Measurements from ENCODE around the gene EEF1AKMT3. TPM values are rescaled to one million over a fixed set of nuclear protein-coding genes. Genes with fewer than 3 reads are reported as not detected.

Gene EEF1AKMT3
- total and polyA plus RNA-seq, 9 of the 15 experiments (the other 6 are each of a cell fraction or from before 2014, with no cell fraction given): 4.1 to 17.2 (median 7.9) TPM

- TF ChIP-seq HINFP (tag; conservative IDR thresholded peaks at IDR 0.05; ENCODE audit: low read depth): no peak
- no peak for TF ChIP-seq BRCA1 (IDR thresholded peaks at IDR 0.05)
- no peak for TF ChIP-seq BRCA1 (CRISPR knock-in tag; IDR thresholded peaks at IDR 0.05)
- TF ChIP-seq, protein P1, sequence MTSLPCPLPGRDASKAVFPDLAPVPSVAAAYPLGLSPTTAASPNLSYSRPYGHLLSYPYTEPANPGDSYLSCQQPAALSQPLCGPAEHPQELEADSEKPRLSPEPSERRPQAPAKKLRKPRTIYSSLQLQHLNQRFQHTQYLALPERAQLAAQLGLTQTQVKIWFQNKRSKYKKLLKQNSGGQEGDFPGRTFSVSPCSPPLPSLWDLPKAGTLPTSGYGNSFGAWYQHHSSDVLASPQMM (CRISPR knock-in tag; IDR thresholded peaks at IDR 0.05): no peak
- TF ChIP-seq ZNF639 (CRISPR knock-in tag; conservative IDR thresholded peaks at IDR 0.05 in 1 of 2, IDR thresholded peaks at IDR 0.05 in 1 of 2): peak in 1 of 2 experiments; percentile 91; a peak in 2 of 4 replicates
- TF ChIP-seq WHSC1 (IDR thresholded peaks at IDR 0.05; ENCODE audit: low read length): no peak
- peak; percentile 89 for TF ChIP-seq POLR2AphosphoS5 (IDR thresholded peaks at IDR 0.05; ENCODE audit: control insufficient read depth, insufficient read depth, low read depth, low read length)
- no peak for TF ChIP-seq ZNF699 (CRISPR knock-in tag; IDR thresholded peaks at IDR 0.05; ENCODE audit: insufficient replicate concordance)
- no peak for TF ChIP-seq ZBTB34 (CRISPR knock-in tag; IDR thresholded peaks at IDR 0.05)
- TF ChIP-seq FOXK2 (conservative IDR thresholded peaks at IDR 0.05 in 1 of 2, IDR thresholded peaks at IDR 0.05 in 1 of 2; ENCODE audit: low read depth in 2 of 2): peak; percentile 97 to 99
- TF ChIP-seq CBFA2T2 (conservative IDR thresholded peaks at IDR 0.05): no peak
- TF ChIP-seq CREBBP (IDR thresholded peaks at IDR 0.05; ENCODE audit: low read depth, low read length): no peak
- peak; percentile 98 for TF ChIP-seq CREM (IDR thresholded peaks at IDR 0.05; ENCODE audit: low read depth)
- TF ChIP-seq, protein P2, sequence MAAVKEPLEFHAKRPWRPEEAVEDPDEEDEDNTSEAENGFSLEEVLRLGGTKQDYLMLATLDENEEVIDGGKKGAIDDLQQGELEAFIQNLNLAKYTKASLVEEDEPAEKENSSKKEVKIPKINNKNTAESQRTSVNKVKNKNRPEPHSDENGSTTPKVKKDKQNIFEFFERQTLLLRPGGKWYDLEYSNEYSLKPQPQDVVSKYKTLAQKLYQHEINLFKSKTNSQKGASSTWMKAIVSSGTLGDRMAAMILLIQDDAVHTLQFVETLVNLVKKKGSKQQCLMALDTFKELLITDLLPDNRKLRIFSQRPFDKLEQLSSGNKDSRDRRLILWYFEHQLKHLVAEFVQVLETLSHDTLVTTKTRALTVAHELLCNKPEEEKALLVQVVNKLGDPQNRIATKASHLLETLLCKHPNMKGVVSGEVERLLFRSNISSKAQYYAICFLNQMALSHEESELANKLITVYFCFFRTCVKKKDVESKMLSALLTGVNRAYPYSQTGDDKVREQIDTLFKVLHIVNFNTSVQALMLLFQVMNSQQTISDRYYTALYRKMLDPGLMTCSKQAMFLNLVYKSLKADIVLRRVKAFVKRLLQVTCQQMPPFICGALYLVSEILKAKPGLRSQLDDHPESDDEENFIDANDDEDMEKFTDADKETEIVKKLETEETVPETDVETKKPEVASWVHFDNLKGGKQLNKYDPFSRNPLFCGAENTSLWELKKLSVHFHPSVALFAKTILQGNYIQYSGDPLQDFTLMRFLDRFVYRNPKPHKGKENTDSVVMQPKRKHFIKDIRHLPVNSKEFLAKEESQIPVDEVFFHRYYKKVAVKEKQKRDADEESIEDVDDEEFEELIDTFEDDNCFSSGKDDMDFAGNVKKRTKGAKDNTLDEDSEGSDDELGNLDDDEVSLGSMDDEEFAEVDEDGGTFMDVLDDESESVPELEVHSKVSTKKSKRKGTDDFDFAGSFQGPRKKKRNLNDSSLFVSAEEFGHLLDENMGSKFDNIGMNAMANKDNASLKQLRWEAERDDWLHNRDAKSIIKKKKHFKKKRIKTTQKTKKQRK (IDR thresholded peaks at IDR 0.05; ENCODE audit: borderline replicate concordance, low read depth, low read length): no peak
- TF ChIP-seq ATF2 (CRISPR knock-in tag; IDR thresholded peaks at IDR 0.05): 0 out of 2 replicates have a peak, but pooled peaks have one; percentile 38
- TF ChIP-seq HMG20B (CRISPR knock-in tag; IDR thresholded peaks at IDR 0.05): no peak
Measured at GRCh38 chr12:57782608-57783465, 10.4 kb downstream of the EEF1AKMT3 start, which contains the start of gene TSFM (continued).

All from K562 (cell line).